HepG2 (cell line): ENCODE measurements around the gene ATP6V0E2. TPM values are rescaled to one million over a fixed set of nuclear protein-coding genes. Genes with fewer than 3 reads are reported as not detected.

Experiments
- ATAC-seq: fragments of 200-7000 bp; cut with Tn5 transposase; 3 replicates; pipeline ENCODE4 v1.9.1; 2020; ENCODE audit warnings: mild to moderate bottlenecking, moderate library complexity
- BruUV-seq: library from RNA; stranded (reverse); fragments of 400-500 nt; replicated peaks from 2 replicates; lab custom pipeline; 2021; lab: Mats Ljungman, UMichigan
- CTCF ChIA-PET: fragments of 300-600 bp; formaldehyde crosslinking; extraction: SDS; loops from one replicate; lab custom pipeline; 2021; ENCODE audit warnings: low total read pairs, inconsistent platforms, low intra/inter-chr PET ratio; lab: Yijun Ruan, JAX
- POLR2A ChIA-PET: fragments of 350-600 bp; sonication (Branson Sonifier 250); formaldehyde crosslinking; loops from one replicate; lab custom pipeline; 2020; ENCODE audit warnings: antibody characterized with exemption, inconsistent platforms; lab: Yijun Ruan, JAX
- DNase-seq: peaks from one replicate; pipeline ENCODE4 v3.0.0-alpha.2; 2015; ENCODE audit warnings: low spot score
- FAIRE-seq: peaks from 3 replicates; lab custom pipeline; 2011; peaks lifted over from hg19 to GRCh38; lab: Jason Lieb, UNC
- H2AFZ ChIP-seq: one replicate; pipeline ENCODE4 v1.6.1; 2011; ENCODE audit warnings: low read length, inconsistent platforms
- H3K27ac ChIP-seq: fragments of 300-600 bp; 3 replicates; pipeline ENCODE4 v1.8.0; 2011; ENCODE audit warnings: mixed run types, mild to moderate bottlenecking, mixed read lengths, low read length, inconsistent platforms; ENCODE audit not compliant: insufficient read depth; ENCODE audit errors: extremely low read length
- H3K27me3 ChIP-seq, 2 experiments: fragments of 200-600 bp in 1 of 2; 2 replicates in 1 of 2; 3 replicates in 1 of 2; pipeline versions ENCODE4 v1.6.0 to v1.8.0; 2011; ENCODE audit warnings: low read length in 2 of 2, mild to moderate bottlenecking in 2 of 2, moderate library complexity in 2 of 2, inconsistent platforms in 1 of 2; ENCODE audit not compliant: insufficient read depth in 2 of 2, control insufficient read depth in 1 of 2
- H3K36me3 ChIP-seq, 2 experiments: fragments of 200-600 bp in 1 of 2; replicated peaks in 1 of 2; 2 replicates in 1 of 2; 3 replicates in 1 of 2; pipeline versions ENCODE4 v1.5.1 to v1.8.0; 2011; ENCODE audit warnings: low read length in 2 of 2, inconsistent platforms in 1 of 2; ENCODE audit not compliant: insufficient read depth in 2 of 2, control insufficient read depth in 1 of 2
- H3K4me1 ChIP-seq: 2 replicates; pipeline ENCODE4 v1.5.1; 2012; ENCODE audit warnings: low read length, inconsistent platforms; ENCODE audit not compliant: insufficient read depth
- H3K4me2 ChIP-seq: 2 replicates; pipeline ENCODE4 v1.6.0; 2011; ENCODE audit warnings: low read depth, low read length, inconsistent platforms
- H3K4me3 ChIP-seq, 3 experiments: fragments of 200-600 bp in 1 of 3; sonication (generic), shearing (Covaris generic) in 1 of 3; replicated peaks in 1 of 3; 2 replicates each; pipeline ENCODE4 v1.5.1; 2011 to 2016; ENCODE audit warnings: low read length in 3 of 3, inconsistent platforms in 2 of 3, low read depth in 2 of 3, mild to moderate bottlenecking in 2 of 3, control low read depth in 1 of 3, mixed read lengths in 1 of 3; ENCODE audit not compliant: insufficient read depth in 1 of 3
- H3K79me2 ChIP-seq: one replicate; pipeline ENCODE4 v1.6.1; 2011; ENCODE audit warnings: low read length, inconsistent platforms; ENCODE audit not compliant: insufficient read depth
- H3K9ac ChIP-seq: 2 replicates; pipeline ENCODE4 v1.6.0; 2011; ENCODE audit warnings: mild to moderate bottlenecking, low read depth, low read length, inconsistent platforms; ENCODE audit not compliant: insufficient read depth
- H3K9me3 ChIP-seq: 2 replicates; pipeline ENCODE4 v1.5.1; 2012; ENCODE audit warnings: mild to moderate bottlenecking, low read length
- H4K20me1 ChIP-seq: 2 replicates; pipeline ENCODE4 v1.6.0; 2011; ENCODE audit warnings: inconsistent platforms, mild to moderate bottlenecking, low read length, moderate library complexity; ENCODE audit not compliant: insufficient read depth
- AGO1 ChIP-seq: fragments of 200-400 bp; formaldehyde crosslinking; IDR thresholded peaks from 2 replicates; pipeline ENCODE4 v1.6.1; 2017; ENCODE audit warnings: mild to moderate bottlenecking, low read depth, low read length, moderate library complexity; ENCODE audit not compliant: poor library complexity, severe bottlenecking
- AGO2 ChIP-seq: fragments of 200-400 bp; formaldehyde crosslinking; optimal IDR thresholded peaks from 2 replicates; pipeline ENCODE3; 2017; ENCODE audit warnings: mild to moderate bottlenecking, low read depth, low read length, moderate library complexity
- ESRRA ChIP-seq: sonication (generic); formaldehyde crosslinking; IDR thresholded peaks from 2 replicates; pipeline ENCODE4 v1.5.1; 2020; ENCODE audit warnings: mild to moderate bottlenecking, low read depth, missing genetic modification reagents
- KDM1A ChIP-seq: IDR thresholded peaks from 2 replicates; pipeline ENCODE4 v1.6.1; 2016; ENCODE audit warnings: missing compliant biosample characterization
- MTERF4 ChIP-seq: sonication (generic); formaldehyde crosslinking; IDR thresholded peaks from 2 replicates; pipeline ENCODE4 v1.8.0; 2023; ENCODE audit warnings: mild to moderate bottlenecking, missing genetic modification reagents
- NBN ChIP-seq: fragments of 450-650 bp; conservative IDR thresholded peaks from 2 replicates; pipeline ENCODE4 v1.6.1; 2017
- RBFOX2 ChIP-seq: fragments of 200-400 bp; formaldehyde crosslinking; IDR thresholded peaks from 2 replicates; pipeline ENCODE4 v1.6.1; 2017; ENCODE audit warnings: low read depth, mild to moderate bottlenecking, low read length
- SPEN ChIP-seq: sonication (generic); formaldehyde crosslinking; IDR thresholded peaks from 2 replicates; pipeline ENCODE4 v1.5.1; 2020; ENCODE audit warnings: low read depth, mild to moderate bottlenecking, missing genetic modification reagents
- THRA ChIP-seq: sonication (generic); formaldehyde crosslinking; IDR thresholded peaks from 2 replicates; pipeline ENCODE4 v1.4.0; 2020; ENCODE audit warnings: missing genetic modification reagents, borderline replicate concordance
- ZBTB10 ChIP-seq: sonication (generic); formaldehyde crosslinking; IDR thresholded peaks from 2 replicates; pipeline ENCODE4 v1.4.0; 2020; ENCODE audit warnings: missing genetic modification reagents, borderline replicate concordance
- ZBTB25 ChIP-seq: IDR thresholded peaks from 2 replicates; pipeline ENCODE4 v1.6.1; 2018; ENCODE audit warnings: missing genetic modification reagents
- ZBTB26 ChIP-seq: IDR thresholded peaks from 2 replicates; pipeline ENCODE4 v1.6.1; 2016; ENCODE audit warnings: missing compliant biosample characterization, missing genetic modification reagents, borderline replicate concordance
- ZBTB8A ChIP-seq: sonication (generic); formaldehyde crosslinking; IDR thresholded peaks from 2 replicates; pipeline ENCODE4 v1.4.0; 2020; ENCODE audit warnings: mild to moderate bottlenecking, low read depth, missing genetic modification reagents, borderline replicate concordance
- ZEB1 ChIP-seq: IDR thresholded peaks from 2 replicates; pipeline ENCODE4 v1.6.1; 2012; ENCODE audit warnings: mild to moderate bottlenecking, low read depth, inconsistent platforms; ENCODE audit not compliant: insufficient replicate concordance
- ZKSCAN8 ChIP-seq: IDR thresholded peaks from 2 replicates; pipeline ENCODE4 v1.6.1; 2016; ENCODE audit warnings: borderline replicate concordance, missing genetic modification reagents, missing compliant biosample characterization
- ZNF589 ChIP-seq: sonication (generic); formaldehyde crosslinking; conservative IDR thresholded peaks from 2 replicates; pipeline ENCODE4 v1.8.0; 2022; ENCODE audit warnings: mild to moderate bottlenecking, moderate library complexity, missing genetic modification reagents
- WGBS: methylation state at CpG from one replicate; pipeline ENCODE4 v1.1.6; 2017; ENCODE audit warnings: low lambda C conversion rate; 5-methylcytosine and 5-hydroxymethylcytosine counted together
- in situ Hi-C: cut with HindIII; loops from 2 replicates; pipeline ENCODE4 v1.10.0; 2017; ENCODE audit warnings: low pct_unique_long_range_greater_than_20kb; ENCODE audit not compliant: extremely low pct_ligation_motif_present
- intact Hi-C: fragments of 100-400 bp; cut with micrococcal nuclease; formaldehyde crosslinking; loops from one replicate; pipeline ENCODE4 v1.10.0; 2022; ENCODE audit not compliant: unreplicated experiment
- polyA plus RNA-seq, 8 experiments: library from polyadenylated mRNA; depleted of rRNA in 3 of 8; stranded (reverse) in 7 of 8; unstranded in 1 of 8; fragments of >200 nt; fragmentation: Illumina TruSeq in 4 of 8; extraction: Trizol in 4 of 8; gene quantifications; 2 replicates each; pipeline versions ENCODE4 v1.2.1 to v1.2.3, GENCODE V29; 2011 to 2016; ENCODE audit warnings: low read depth in 4 of 8, missing spikeins in 1 of 8, mixed read lengths in 1 of 8; ENCODE audit not compliant: insufficient read depth in 1 of 8
- total RNA-seq, 5 experiments: library from RNA; depleted of rRNA; stranded (reverse); fragments of >200 nt; fragmentation: Illumina TruSeq; extraction: Trizol; gene quantifications; 2 replicates each; pipeline ENCODE4 v1.2.3, GENCODE V29; 2016; ENCODE audit warnings: low read depth in 1 of 5

The ATP6V0E2 gene
- total and polyA plus RNA-seq, 2 of the 13 experiments (the other 11 are each of a cell fraction or from before 2014, with no cell fraction given): 36.8 to 203 TPM

- FAIRE-seq: no peak
- BruUV-seq: TSS peak; percentile 39
- Histone ChIP-seq H3K79me2 (peaks cover 8% of the 10 kb centered on the region), H3K27me3 (no peaks in the 10 kb centered on the region), H2AFZ (no peak overlapping the region), H3K4me3 (no peak overlapping the region), H4K20me1 (no peaks in the 10 kb centered on the region), H3K9ac (no peak overlapping the region), H3K27ac (no peak overlapping the region), H3K9me3 (no peaks in the 10 kb centered on the region), H3K4me1 (peaks cover 41% of the 10 kb centered on the region)
- ChIA-PET POLR2A (no interaction called here), CTCF (no interaction called here)
- ATAC-seq: no peak
- intact Hi-C loops (no loop called here), in situ Hi-C loops (no loop called here)
- 100% methylated on average over 11 of the region's 16 CpGs for WGBS
- no peak for TF ChIP-seq MTERF4 (CRISPR knock-in tag)
- TF ChIP-seq ZBTB25: no peak
- peak; percentile 55 for TF ChIP-seq RBFOX2
- TF ChIP-seq ESRRA: no peak
- no peak for TF ChIP-seq ZBTB8A
- TF ChIP-seq AGO1: peak; percentile 23
- TF ChIP-seq ZBTB26 (CRISPR knock-in tag): no peak
- TF ChIP-seq ZBTB10 (CRISPR knock-in tag): no peak
- TF ChIP-seq ZEB1: no peak
- TF ChIP-seq AGO2: peak; percentile 65
- TF ChIP-seq NBN: no peak
- no peak for TF ChIP-seq SPEN (CRISPR knock-in tag)
- TF ChIP-seq KDM1A (CRISPR knock-in tag): no peak
- TF ChIP-seq ZKSCAN8 (CRISPR knock-in tag): no peak
- no peak for TF ChIP-seq THRA
- TF ChIP-seq ZNF589: no peak
- TF ChIP-seq, all 625 proteins: peak for 3
- no peak overlapping the region for H3K4me2 ChIP-seq
- peaks cover 3 to 24% of the 10 kb centered on the region in 2 experiments; a peak in 3 of 5 replicates for H3K36me3 ChIP-seq
- DNase-seq: no peak
These were observed 6.2 kb downstream of the ATP6V0E2 start for GRCh38 chr7:149879766-149880637.
